RWPE2 (cell line): ENCODE measurements around the gene PRDM16.

Experiments
- ATAC-seq: fragments of 200-7000 bp; cut with Tn5 transposase; 3 replicates; pipeline ENCODE4 v1.9.1; 2021; ENCODE audit warnings: low read depth
- DNase-seq: peaks from one replicate; pipeline ENCODE4 v3.0.0-alpha.2; 2020; ENCODE audit warnings: low spot score
- H3K27ac ChIP-seq: fragments of 450-650 bp; 2 replicates; pipeline ENCODE4 v1.5.1; 2017; ENCODE audit warnings: mild to moderate bottlenecking; ENCODE audit not compliant: poor library complexity, severe bottlenecking
- H3K27me3 ChIP-seq: fragments of 250-450 bp; sonication (Bioruptor Pico); 2 replicates; pipeline ENCODE4 v1.5.1; 2021; ENCODE audit warnings: mild to moderate bottlenecking, moderate library complexity; ENCODE audit not compliant: insufficient read depth, poor library complexity, severe bottlenecking
- H3K36me3 ChIP-seq: fragments of 250-450 bp; sonication (Bioruptor Pico); 2 replicates; pipeline ENCODE4 v1.5.1; 2020; ENCODE audit warnings: low read depth, mild to moderate bottlenecking, moderate library complexity
- H3K4me1 ChIP-seq: fragments of 250-450 bp; sonication (Bioruptor Pico); 2 replicates; pipeline ENCODE4 v1.5.1; 2021; ENCODE audit warnings: mild to moderate bottlenecking, moderate library complexity; ENCODE audit not compliant: insufficient read depth, poor library complexity, severe bottlenecking
- H3K4me3 ChIP-seq: fragments of 250-450 bp; sonication (Bioruptor Pico); 2 replicates; pipeline ENCODE4 v1.5.1; 2021; ENCODE audit warnings: mild to moderate bottlenecking, moderate library complexity; ENCODE audit not compliant: severe bottlenecking
- H3K9me3 ChIP-seq: fragments of 250-450 bp; sonication (Bioruptor Pico); 2 replicates; pipeline ENCODE4 v1.5.1; 2021; ENCODE audit warnings: mild to moderate bottlenecking, moderate library complexity; ENCODE audit not compliant: severe bottlenecking
- TF ChIP-seq, protein P1 (sequence below): fragments of 450-650 bp; IDR thresholded peaks from one replicate; pipeline ENCODE4 v1.5.1; 2017; ENCODE audit warnings: mild to moderate bottlenecking, moderate library complexity; ENCODE audit not compliant: poor library complexity, severe bottlenecking

The PRDM16 gene

DNA sequence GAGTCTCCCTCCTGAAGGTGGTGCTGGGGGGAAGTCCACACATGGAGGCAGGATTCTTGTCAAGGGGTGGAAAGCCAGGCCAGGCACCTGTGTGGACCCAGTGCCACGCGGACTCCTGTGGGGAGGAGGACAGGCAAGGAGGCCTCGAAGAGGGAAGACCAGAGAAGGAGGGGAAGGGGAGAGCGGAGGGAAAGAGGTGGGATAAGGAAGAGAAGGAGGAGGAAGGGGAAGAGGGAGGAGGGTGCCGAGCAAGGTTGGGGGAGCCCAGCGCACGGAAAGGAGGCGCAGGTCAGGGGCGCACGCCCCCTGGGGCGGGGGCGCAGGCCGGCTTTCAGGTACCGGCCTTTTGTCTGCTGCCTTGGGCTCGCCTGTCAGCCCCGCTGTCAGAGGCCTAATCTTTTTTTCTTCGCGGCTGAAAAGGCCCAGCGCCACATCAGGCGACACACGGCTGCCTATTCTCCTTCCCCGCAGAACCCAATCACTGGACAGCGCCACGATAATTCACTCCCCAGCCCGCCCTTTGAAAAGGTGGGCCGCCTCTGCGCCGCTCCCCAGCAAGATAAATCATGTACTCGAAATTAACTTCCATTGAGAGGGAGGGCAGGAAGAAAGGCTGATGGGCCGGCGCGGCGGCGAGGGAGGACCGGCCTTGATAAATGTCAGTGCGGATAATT lies 42.5 kb downstream of the PRDM16 start:
- Histone ChIP-seq H3K27ac (no peak overlapping the region), H3K4me3 (no peak overlapping the region), H3K27me3 (peaks cover 2% of the 10 kb centered on the region), H3K36me3 (no peaks in the 10 kb centered on the region), H3K4me1 (no peaks in the 10 kb centered on the region), H3K9me3 (no peaks in the 10 kb centered on the region)
- ATAC-seq (no peak), DNase-seq (no peak)
- TF ChIP-seq, protein P1, sequence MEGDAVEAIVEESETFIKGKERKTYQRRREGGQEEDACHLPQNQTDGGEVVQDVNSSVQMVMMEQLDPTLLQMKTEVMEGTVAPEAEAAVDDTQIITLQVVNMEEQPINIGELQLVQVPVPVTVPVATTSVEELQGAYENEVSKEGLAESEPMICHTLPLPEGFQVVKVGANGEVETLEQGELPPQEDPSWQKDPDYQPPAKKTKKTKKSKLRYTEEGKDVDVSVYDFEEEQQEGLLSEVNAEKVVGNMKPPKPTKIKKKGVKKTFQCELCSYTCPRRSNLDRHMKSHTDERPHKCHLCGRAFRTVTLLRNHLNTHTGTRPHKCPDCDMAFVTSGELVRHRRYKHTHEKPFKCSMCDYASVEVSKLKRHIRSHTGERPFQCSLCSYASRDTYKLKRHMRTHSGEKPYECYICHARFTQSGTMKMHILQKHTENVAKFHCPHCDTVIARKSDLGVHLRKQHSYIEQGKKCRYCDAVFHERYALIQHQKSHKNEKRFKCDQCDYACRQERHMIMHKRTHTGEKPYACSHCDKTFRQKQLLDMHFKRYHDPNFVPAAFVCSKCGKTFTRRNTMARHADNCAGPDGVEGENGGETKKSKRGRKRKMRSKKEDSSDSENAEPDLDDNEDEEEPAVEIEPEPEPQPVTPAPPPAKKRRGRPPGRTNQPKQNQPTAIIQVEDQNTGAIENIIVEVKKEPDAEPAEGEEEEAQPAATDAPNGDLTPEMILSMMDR: no peak

DNA sequence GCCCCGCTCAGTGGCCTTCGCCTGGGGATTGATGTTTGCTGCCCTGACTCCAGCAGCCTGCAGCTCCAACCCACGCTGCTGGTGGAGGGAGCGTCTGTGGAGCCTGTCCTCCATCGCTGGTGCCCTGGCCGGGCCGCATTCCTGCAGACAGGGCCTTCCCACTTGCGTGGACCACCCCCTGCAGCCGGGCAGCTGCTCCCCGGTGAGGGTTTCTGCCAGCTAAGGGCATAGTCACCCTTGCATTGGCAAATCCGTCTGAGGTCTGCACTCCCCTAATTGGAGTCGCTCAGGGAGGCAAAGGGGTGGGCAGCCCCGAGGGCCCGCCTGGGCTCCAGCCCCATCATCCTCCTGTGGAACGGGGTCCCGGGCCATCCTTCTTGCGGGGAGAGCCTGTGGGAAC lies 43.5 kb downstream of the PRDM16 start:
- no peaks in the 10 kb centered on the region for H3K4me1 ChIP-seq
- peaks cover 2% of the 10 kb centered on the region for H3K27me3 ChIP-seq
- TF ChIP-seq, protein P1: no peak
- H3K9me3 ChIP-seq: no peaks in the 10 kb centered on the region
- DNase-seq: no peak
- no peak overlapping the region for H3K4me3 ChIP-seq
- ATAC-seq: no peak
- no peaks in the 10 kb centered on the region for H3K36me3 ChIP-seq
- H3K27ac ChIP-seq: no peak overlapping the region

DNA sequence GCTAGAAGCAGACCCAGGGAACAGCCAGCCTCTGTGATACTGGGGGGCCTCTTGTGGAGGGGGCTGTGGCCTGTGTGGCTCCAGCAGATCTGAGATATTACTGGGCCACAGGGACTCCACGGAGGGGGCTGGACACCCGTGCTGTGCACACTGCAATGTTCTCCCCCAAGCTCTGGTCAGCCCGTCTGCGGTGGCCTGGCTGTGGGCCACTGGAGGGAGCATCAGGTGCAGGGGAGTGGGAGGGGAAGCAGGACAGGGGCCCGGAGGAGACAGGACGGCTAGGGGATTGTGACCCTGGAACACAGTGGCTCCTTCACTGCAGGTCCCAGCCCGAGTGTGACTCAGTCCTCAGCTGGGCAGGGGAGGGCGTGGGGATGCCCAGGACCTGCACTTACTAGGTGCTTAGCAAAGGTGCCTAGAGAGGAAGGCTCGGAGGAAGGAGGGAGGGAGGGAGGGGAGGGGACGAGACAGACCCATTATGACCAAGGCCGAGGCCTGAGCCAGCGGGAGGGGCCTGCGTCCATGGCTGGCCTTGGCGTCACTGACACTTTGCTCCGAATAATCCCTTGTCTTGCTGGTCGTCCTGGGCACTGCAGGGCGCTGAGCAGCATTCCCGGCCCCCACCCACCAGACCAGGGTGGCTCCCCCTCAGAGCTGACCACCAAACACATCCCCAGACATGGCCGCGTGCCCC lies 44.2 kb downstream of the PRDM16 start:
- TF ChIP-seq, protein P1: no peak
- DNase-seq (no peak), ATAC-seq (no peak)
- H3K27me3 ChIP-seq: peaks cover 2% of the 10 kb centered on the region
- H3K27ac ChIP-seq: no peak overlapping the region
- H3K4me3 ChIP-seq: no peak overlapping the region
- no peaks in the 10 kb centered on the region for H3K4me1 ChIP-seq
- no peaks in the 10 kb centered on the region for H3K9me3 ChIP-seq
- H3K36me3 ChIP-seq: no peaks in the 10 kb centered on the region

DNA sequence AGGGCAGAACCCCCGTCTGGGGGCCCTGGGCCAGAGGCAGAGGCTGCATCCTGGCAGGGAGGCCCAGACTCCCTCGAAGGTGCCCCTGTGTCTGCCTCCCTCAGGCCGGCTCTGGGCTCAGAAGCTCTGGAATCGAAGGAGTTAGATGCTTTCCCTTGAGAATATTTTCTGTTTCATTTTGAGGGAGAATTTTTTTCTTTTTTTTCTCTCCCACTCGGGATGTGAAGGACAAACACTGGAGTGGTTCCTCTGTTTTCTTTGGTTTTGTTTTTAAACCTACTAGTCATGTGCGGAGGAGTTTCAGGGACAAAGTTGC lies 44.7 kb downstream of the PRDM16 start:
- Histone ChIP-seq H3K4me1 (no peaks in the 10 kb centered on the region), H3K27me3 (no peaks in the 10 kb centered on the region), H3K36me3 (no peaks in the 10 kb centered on the region), H3K4me3 (no peak overlapping the region), H3K27ac (no peak overlapping the region), H3K9me3 (no peaks in the 10 kb centered on the region)
- TF ChIP-seq, protein P1: no peak
- no peak for ATAC-seq
- no peak for DNase-seq

DNA sequence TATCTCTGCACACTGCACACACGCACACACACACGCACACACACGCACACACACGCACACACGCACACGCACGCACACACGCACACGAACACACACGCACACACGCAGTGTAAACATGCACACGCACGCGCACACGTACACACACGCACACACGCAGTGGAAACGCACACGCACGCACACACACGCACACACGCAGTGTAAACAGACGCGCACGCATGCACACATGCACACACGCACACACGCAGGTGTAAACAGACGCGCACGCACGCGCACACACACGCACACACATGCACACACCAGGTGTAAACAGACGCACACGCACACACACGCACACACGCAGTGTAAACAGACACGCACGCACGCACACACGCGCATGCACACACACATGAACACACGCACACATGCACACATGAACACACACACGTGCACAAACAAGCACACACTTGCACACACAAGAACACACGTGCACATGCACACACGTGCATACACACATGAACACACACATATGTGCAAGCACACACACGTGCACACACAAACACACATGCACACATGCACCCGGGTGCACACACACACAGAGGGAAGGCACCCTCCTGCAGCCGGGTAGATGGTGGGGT lies 45.2 kb downstream of the PRDM16 start:
- TF ChIP-seq, protein P1: no peak
- ATAC-seq: no peak

More for the DNA sequence above, 45.2 kb downstream of the PRDM16 start:
- no peaks in the 10 kb centered on the region for H3K9me3 ChIP-seq
- no peaks in the 10 kb centered on the region for H3K4me1 ChIP-seq
- DNase-seq: no peak
- no peak overlapping the region for H3K27ac ChIP-seq
- H3K27me3 ChIP-seq: no peaks in the 10 kb centered on the region
- no peaks in the 10 kb centered on the region for H3K36me3 ChIP-seq
- H3K4me3 ChIP-seq: no peak overlapping the region
